Melanocyte of skin (primary cell): ENCODE measurements around the gene NUTM2A. TPM values are rescaled to one million over a fixed set of nuclear protein-coding genes. Genes with fewer than 3 reads are reported as not detected.

Source experiments
- total RNA-seq, 2 donors: library from RNA; depleted of rRNA; stranded (reverse); fragments of >200 nt; gene quantifications; 2 replicates each; pipeline ENCODE4 v1.2.3, GENCODE V29; 2012

The NUTM2A gene
- total RNA-seq: under 1 TPM; 0.33 to 0.34 TPM

GRCh38 chr10:87225148-87225547, at the start of gene NUTM2A:
NUTM2A (plus strand) TSS chr10:87225448; CDS start chr10:87225831, 383 bp downstream.

Other genes with a start within 250 kb of the NUTM2A start
- gene FAM25A, start 205.2 kb upstream of the NUTM2A start, total RNA-seq: not detected
- gene GLUD1, start 130.6 kb upstream of the NUTM2A start, total RNA-seq: 100 to 1,000 TPM; 114 to 200 TPM
- gene SHLD2, start 130.2 kb upstream of the NUTM2A start, total RNA-seq: 10 to 100 TPM; 37.6 to 38.2 TPM
- 1 to 10 TPM; 2.3 to 2.8 TPM for gene NUTM2D, start 132.3 kb downstream of the NUTM2A start, total RNA-seq